ENCODE results near the gene AMH.

AMH gene

GRCh38 chr19:2226051-2226839, 22.9 kb upstream of the AMH start:
- H3K4me3 ChIP-seq (ENCODE audit: control insufficient read depth, low read depth, low read length), result no peak overlapping the region
- no peak for TF ChIP-seq CTCF (IDR thresholded peaks at IDR 0.05; ENCODE audit: control insufficient read depth, insufficient read depth, low read depth, low read length, missing control alignments)
- DNase-seq (ENCODE audit: low read depth), result no peak

GRCh38 chr19:2226840-2227360, 22.2 kb upstream of the AMH start:
- no peak for DNase-seq (ENCODE audit: low read depth)
- H3K4me3 ChIP-seq (ENCODE audit: control insufficient read depth, low read depth, low read length), result no peak overlapping the region
- no peak for TF ChIP-seq CTCF (IDR thresholded peaks at IDR 0.05; ENCODE audit: control insufficient read depth, insufficient read depth, low read depth, low read length, missing control alignments)

- no peak overlapping the region for H3K4me3 ChIP-seq (ENCODE audit: control insufficient read depth, low read depth, low read length)
- no peak for TF ChIP-seq CTCF (IDR thresholded peaks at IDR 0.05; ENCODE audit: control insufficient read depth, insufficient read depth, low read depth, low read length, missing control alignments)
- DNase-seq (ENCODE audit: low read depth), result no peak
These were observed 21.5 kb upstream of the AMH start for GRCh38 chr19:2227415-2228156.

- H3K4me3 ChIP-seq (ENCODE audit: control insufficient read depth, low read depth, low read length), result no peak overlapping the region
- TF ChIP-seq CTCF (IDR thresholded peaks at IDR 0.05; ENCODE audit: control insufficient read depth, insufficient read depth, low read depth, low read length, missing control alignments), result no peak
- no peak for DNase-seq (ENCODE audit: low read depth)
These were observed 20.7 kb upstream of the AMH start for GRCh38 chr19:2228157-2229030.

- no peak overlapping the region for H3K4me3 ChIP-seq (ENCODE audit: control insufficient read depth, low read depth, low read length)
- TF ChIP-seq CTCF (IDR thresholded peaks at IDR 0.05; ENCODE audit: control insufficient read depth, insufficient read depth, low read depth, low read length, missing control alignments), result no peak
- DNase-seq (ENCODE audit: low read depth), result no peak
These were observed 19.8 kb upstream of the AMH start for GRCh38 chr19:2229103-2230032.
